Stimulated activated CD4-positive, alpha-beta T cell treated with anti-CD3 and anti-CD28 coated beads, TNF-alpha, amount 100 ng/mL, for 24 hours (primary cell): ENCODE results near the gene TRAPPC6A.
A peak's percentile ranks its signal among the peaks of the same experiment; 100 is the strongest.

Experiments used
- DNase-seq, 3 experiments: peaks; one replicate each; pipeline ENCODE4 v3.0.0-alpha.2; 2020; ENCODE audit warnings: low read depth in 3 of 3

Gene TRAPPC6A

DNA sequence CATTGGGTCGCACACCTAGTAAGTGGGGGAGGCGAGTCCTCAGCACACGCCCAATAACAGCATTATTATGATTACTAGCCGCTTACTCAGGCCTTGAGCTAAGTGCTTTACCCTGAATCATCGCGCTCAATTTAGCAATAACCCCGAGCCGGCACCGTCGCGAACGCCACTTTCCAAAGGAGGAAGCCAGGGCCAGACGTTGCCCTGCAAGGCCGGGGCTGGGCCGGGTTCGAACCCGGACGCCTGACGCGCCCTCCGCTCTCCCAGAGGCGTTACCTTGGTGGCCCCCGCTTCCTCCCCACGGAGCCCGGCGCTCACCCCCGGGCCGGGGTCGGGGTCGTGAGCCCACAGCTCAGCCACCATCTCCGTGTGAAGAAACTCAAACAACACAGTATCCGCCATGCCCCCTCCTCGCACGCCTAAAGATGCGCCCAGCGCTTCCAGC, at the start of gene TRAPPC6A:
TSS of gene TRAPPC6A (minus strand) at position 421 of the 445 bp plus-strand sequence. CDS start at position 402, 19 bp downstream.
- DNase-seq: peak in 1 of 3 experiments; percentile 22

DNA sequence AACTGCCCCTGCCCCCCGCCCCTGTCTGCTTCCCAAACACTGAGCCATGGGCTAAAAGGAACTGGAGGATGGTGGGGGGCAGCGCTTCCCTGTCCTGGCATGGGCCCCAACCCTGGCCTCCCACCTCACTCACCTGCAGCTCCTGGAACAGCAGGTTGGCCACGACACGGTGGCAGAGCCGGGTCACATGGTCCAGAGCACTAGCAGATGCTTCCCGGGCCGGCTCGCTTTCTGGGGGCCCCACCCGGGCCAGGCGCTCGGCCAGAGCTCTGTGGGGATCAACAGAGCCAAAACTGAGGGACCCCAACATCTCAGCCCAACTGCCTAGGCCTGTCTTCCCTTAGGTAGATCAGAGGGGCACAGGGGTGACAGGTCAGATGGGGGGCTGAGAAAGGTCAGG, 46.6 kb upstream of the TRAPPC6A start:
- no peak for DNase-seq

DNA sequence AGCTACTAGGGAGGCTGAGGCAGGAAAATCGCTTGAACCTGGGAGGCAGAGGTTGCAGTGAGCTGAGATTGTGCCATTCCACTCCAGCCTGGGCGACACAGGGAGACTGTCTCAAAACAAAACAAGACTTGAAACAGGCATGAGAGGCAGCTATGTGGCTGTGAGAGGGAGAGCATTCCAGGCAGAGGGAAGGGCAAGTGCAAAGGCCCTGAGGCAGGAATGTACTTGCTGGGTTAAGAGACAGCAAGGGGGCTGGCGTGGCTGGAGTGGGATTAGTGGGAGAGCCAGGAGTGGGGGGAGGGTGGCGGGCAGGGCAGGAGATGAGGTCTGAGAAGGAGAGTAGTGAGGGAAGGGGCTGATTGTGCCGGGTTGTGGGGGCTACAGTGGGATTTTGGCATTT, 45.8 kb upstream of the TRAPPC6A start:
- no peak for DNase-seq

DNA sequence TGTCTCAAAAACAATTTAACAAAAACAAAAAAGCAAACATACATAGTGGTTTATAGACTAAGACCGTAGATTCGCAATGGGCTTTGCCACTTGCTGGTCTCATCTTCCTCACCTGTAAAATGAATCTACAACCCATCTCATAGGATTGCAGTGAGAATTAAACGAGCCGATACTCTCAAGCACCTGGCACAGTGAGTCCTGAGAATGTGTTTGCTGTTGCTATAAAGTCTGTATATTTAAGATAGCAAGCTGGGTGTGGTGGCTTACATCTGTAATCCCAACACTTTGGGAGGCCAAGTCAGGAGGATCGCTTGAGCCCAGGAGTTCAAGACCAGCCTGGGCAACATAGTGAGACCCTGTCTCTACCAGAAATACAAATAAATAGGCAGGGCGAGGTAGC, 44.7 kb upstream of the TRAPPC6A start:
- DNase-seq: no peak

GRCh38 chr19:45218911-45219743, 41.1 kb upstream of the TRAPPC6A start:
- no peak for DNase-seq

DNA sequence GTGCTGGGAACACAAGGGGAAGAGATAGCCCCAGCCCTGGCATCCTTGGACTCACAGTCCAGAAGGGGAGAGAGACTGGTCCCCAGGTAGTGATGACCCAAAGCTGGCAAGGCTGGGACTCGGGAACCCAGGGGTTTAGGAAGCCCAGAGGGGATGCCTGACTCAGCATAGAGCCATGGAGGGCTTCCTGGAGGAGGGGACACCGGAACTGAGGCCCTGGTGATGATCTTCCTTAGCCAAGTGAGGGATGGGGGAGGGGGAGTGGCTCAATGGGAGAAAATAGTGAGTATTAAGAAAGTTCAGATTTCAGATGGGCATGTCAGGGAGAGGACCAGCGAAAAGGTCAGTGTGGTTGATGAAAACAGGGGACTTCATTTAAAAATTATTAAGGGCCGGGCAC, 40.4 kb upstream of the TRAPPC6A start:
- DNase-seq: no peak

GRCh38 chr19:45217957-45218334, 39.9 kb upstream of the TRAPPC6A start:
- DNase-seq: no peak

DNA sequence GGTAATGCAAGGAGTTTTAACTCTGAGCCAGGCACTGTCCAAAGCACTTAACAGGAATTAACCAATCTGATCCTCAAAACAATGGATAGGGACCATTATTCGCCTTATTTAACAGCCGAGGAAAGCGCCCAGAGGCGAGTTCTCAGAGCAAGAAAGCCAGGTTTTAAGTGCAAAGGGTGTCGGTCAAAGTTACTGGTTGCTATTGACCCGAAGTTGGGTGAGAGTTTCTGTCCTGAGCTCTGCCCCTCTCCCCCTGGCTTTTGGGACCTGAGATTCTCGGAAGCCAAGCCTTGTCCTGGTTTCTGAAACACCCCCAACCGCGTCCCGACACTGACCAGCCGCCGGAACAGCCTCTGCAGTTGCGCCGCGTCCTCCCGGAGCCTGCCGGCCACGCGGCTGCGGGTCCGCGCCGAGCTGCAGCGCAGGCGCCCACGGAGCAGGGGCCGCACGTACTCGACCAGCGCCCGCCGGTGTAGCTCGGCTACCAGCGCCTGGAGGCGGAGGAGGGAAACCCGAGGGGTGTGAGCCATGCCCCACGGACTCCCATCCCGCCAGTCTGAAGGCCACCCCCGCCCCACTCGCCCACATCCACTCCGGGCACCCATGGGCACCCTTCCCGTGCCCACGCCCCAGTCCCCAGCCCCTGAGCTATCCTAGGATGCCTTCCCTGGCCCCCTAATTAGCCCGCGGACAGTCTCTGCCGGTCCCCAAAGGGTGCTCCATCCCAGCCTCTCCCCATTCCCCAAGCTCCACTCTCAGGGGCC, 39.3 kb upstream of the TRAPPC6A start:
- no peak for DNase-seq

GRCh38 chr19:45216667-45217066, 38.6 kb upstream of the TRAPPC6A start:
- no peak for DNase-seq

- DNase-seq: no peak
These were observed 37.6 kb upstream of the TRAPPC6A start for GRCh38 chr19:45215391-45216191.

GRCh38 chr19:45213031-45213430, 35.0 kb upstream of the TRAPPC6A start:
- DNase-seq: no peak

GRCh38 chr19:45211751-45212381, 33.8 kb upstream of the TRAPPC6A start:
- no peak for DNase-seq

DNA sequence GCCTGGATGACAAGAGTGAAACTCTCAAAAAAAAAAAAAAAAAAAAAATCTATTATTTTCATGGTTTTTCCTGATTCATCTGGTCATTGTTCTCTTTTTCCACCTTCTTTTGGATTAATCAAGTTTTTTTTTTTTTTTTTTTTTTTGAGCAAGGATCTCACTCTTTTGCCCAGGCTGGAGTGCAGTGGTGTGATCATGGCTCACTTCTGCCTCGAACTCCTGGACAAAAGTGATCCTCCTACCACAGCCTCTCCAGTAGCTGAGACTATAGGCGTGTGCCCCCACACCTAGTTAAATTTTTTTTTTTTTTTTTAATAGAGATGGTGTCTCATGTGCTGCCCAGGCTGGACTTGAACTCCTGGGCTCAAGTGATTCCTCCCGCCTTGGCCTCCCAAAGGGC, 28.3 kb upstream of the TRAPPC6A start:
- DNase-seq: no peak

DNA sequence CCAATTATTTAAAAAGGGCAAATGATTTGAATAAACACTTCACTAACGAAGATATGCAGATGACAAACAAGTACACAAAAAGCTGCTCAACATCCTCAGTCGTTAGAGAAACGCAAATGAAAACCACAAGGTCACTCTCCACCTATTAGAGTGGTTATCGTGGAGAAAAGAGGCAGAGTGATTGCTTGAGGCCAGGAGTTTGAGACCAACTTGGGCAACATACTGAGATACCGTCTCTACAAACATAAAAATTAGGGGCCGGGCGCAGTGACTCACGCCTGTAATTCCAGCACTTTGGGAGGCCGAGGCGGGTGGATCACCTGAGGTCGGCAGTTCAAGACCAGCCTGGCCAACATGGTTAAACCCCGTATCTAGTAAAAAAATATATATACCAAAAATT, 27.8 kb upstream of the TRAPPC6A start:
- DNase-seq: no peak

- DNase-seq: no peak
These were observed 24.6 kb upstream of the TRAPPC6A start for GRCh38 chr19:45202637-45203036.

DNA sequence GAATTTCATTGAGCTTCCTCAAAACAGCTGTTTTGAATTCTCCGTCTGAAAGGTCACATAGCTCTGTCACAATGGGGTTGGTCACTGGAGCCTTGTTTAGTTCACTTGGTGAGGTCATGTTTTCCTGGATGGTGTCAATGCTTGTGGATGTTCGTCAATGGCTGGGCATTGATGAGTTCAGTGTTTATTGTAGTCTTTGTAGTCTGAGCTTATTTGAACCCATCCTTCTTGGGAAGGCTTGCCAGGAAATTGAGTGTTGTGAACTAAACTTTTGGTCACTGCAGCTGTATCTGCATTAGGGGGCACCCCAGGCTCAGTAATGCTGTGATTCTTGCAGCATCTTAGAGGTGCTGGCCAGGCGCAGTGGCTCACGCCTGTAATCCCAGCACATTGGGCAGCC, 22.5 kb upstream of the TRAPPC6A start:
- no peak for DNase-seq

DNA sequence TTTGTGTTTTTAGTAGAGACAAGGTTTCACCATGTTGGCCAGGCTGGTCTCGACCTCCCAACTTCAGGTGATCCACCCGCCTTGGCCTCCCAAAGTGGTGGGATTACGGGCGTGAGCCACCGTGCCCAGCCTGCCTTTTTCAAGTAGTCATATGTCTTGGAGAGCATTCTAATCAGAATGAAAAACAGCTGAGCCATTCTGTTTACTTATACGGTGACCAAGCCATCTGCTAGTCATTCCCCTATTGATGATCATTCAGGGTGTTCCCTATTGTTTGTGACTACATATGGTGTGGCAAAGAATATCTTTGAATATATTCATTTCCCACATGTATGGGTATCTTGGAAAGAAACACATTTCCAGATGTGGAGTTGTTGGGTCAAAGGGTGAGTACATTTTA, 17.7 kb upstream of the TRAPPC6A start:
- no peak for DNase-seq

DNA sequence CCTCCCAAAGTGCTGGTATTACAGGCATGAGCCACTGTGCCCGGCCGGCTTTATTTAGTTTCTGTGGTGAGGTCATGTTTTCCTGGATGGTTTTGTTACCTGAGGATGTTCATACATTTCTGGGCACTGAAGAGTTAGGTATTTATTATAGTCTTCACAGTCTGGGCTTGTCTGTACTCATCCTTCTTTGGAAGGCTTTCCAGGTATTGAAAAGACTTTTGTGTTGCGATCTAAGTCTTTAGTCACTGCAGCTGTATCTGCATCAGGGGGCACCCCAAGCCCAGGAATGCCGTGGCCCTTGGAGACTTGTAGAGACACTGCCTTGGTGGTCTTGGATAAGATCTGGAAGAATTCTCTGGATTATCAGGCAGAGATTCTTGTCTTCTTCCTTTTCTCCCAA, 13.3 kb upstream of the TRAPPC6A start:
- no peak for DNase-seq

DNA sequence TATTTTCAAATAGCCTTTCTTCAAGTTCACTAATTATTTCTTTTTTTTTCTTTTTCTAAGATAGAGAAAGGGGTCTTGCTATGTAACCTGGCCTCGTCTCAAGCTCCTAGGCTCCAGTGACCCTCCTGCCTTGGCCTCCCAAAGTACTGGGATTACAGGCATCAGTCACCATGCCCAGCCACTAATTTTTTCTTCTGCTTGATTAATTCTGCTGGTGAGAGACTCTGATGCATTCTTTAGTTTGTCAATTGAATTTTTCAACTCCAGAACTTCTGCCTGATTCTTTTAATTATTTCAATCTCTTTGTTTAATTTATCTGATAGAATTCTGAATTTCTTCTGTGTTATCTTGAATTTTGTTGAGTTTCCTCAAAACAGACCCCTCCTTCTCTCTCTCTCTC, 11.9 kb upstream of the TRAPPC6A start:
- DNase-seq: no peak

GRCh38 chr19:45187421-45188100, 9.5 kb upstream of the TRAPPC6A start:
- no peak for DNase-seq
